CD14-positive monocyte (primary cell): ENCODE measurements around the gene DCTD. TPM values are rescaled to one million over a fixed set of nuclear protein-coding genes. Genes with fewer than 3 reads are reported as not detected.

Source experiments
- DNase-seq, 3 donors: peaks; one replicate each; pipeline ENCODE4 v3.0.0-alpha.2; 2011 to 2022
- H2AFZ ChIP-seq: 2 replicates; pipeline ENCODE4 v1.6.0; 2012; ENCODE audit warnings: mild to moderate bottlenecking, low read depth, low read length, inconsistent platforms; ENCODE audit not compliant: insufficient read depth, poor library complexity, severe bottlenecking
- H3K27ac ChIP-seq, 2 donors: 1 replicate in 1 of 2; 2 replicates in 1 of 2; pipeline ENCODE4 v1.5.1; 2012 to 2013; ENCODE audit warnings: low read length in 2 of 2, control low read depth in 1 of 2, inconsistent platforms in 1 of 2, low read depth in 1 of 2, mild to moderate bottlenecking in 1 of 2
- H3K27me3 ChIP-seq, 2 donors: one replicate each; pipeline versions ENCODE4 v1.6.0 to v1.6.1; 2011 to 2013; ENCODE audit warnings: low read length in 2 of 2; ENCODE audit not compliant: control insufficient read depth in 2 of 2, insufficient read depth in 2 of 2
- H3K36me3 ChIP-seq, 2 donors: replicated peaks in 1 of 2; 1 replicate in 1 of 2; 2 replicates in 1 of 2; pipeline versions ENCODE4 v1.5.1 to v1.6.1; 2012 to 2013; ENCODE audit warnings: low read length in 2 of 2, control low read depth in 1 of 2, inconsistent platforms in 1 of 2, mild to moderate bottlenecking in 1 of 2; ENCODE audit not compliant: insufficient read depth in 2 of 2, control insufficient read depth in 1 of 2
- H3K4me1 ChIP-seq, 2 donors: 1 replicate in 1 of 2; 2 replicates in 1 of 2; pipeline versions ENCODE4 v1.5.1 to v1.6.1; 2012 to 2013; ENCODE audit warnings: low read length in 2 of 2, control low read depth in 1 of 2, inconsistent platforms in 1 of 2, mild to moderate bottlenecking in 1 of 2, moderate library complexity in 1 of 2; ENCODE audit not compliant: insufficient read depth in 2 of 2, control insufficient read depth in 1 of 2
- H3K4me2 ChIP-seq: replicated peaks from 2 replicates; pipeline ENCODE3; 2012; ENCODE audit warnings: low read length, moderate library complexity, mild to moderate bottlenecking; ENCODE audit not compliant: poor library complexity, severe bottlenecking; ENCODE audit errors: extremely low read depth
- H3K4me3 ChIP-seq, 3 experiments: fragments of 200-600 bp in 1 of 3; sonication (generic) in 1 of 3; replicated peaks in 1 of 3; 1 replicate in 2 of 3; 2 replicates in 1 of 3; pipeline ENCODE4 v1.5.1; 2011 to 2013; ENCODE audit warnings: low read length in 3 of 3, mild to moderate bottlenecking in 3 of 3, control low read depth in 2 of 3, low read depth in 2 of 3, inconsistent platforms in 1 of 3, moderate library complexity in 1 of 3
- H3K79me2 ChIP-seq: 2 replicates; pipeline ENCODE4 v1.6.0; 2012; ENCODE audit warnings: mild to moderate bottlenecking, control low read depth, inconsistent platforms, low read length, moderate library complexity; ENCODE audit not compliant: insufficient read depth
- H3K9ac ChIP-seq: 2 replicates; pipeline ENCODE4 v1.6.0; 2017; ENCODE audit warnings: low read length, mild to moderate bottlenecking; ENCODE audit not compliant: insufficient read depth, poor library complexity, severe bottlenecking
- H3K9me3 ChIP-seq, 2 donors: replicated peaks in 1 of 2; 1 replicate in 1 of 2; 2 replicates in 1 of 2; pipeline versions ENCODE4 v1.5.1 to v1.6.1; 2012 to 2013; ENCODE audit warnings: low read length in 2 of 2, control low read depth in 1 of 2; ENCODE audit not compliant: control insufficient read depth in 1 of 2, insufficient read depth in 1 of 2
- H4K20me1 ChIP-seq: 2 replicates; pipeline ENCODE4 v1.6.0; 2012; ENCODE audit warnings: mild to moderate bottlenecking, low read length, control low read depth, moderate library complexity; ENCODE audit not compliant: insufficient read depth
- H3K27ac Mint-ChIP-seq, 7 donors: one replicate each; pipeline ENCODE4 v1.8.0; 2020; ENCODE audit warnings: mild to moderate bottlenecking in 7 of 7, mixed read lengths in 7 of 7, moderate library complexity in 6 of 7, inconsistent platforms in 2 of 7
- H3K27me3 Mint-ChIP-seq, 3 donors: one replicate each; pipeline ENCODE4 v1.8.0; 2021 to 2022; ENCODE audit warnings: low read depth in 3 of 3, mild to moderate bottlenecking in 3 of 3, mixed read lengths in 3 of 3, moderate library complexity in 3 of 3, inconsistent platforms in 1 of 3
- H3K36me3 Mint-ChIP-seq, 2 donors: one replicate each; pipeline ENCODE4 v1.8.0; 2020; ENCODE audit warnings: mixed read lengths in 2 of 2, inconsistent platforms in 1 of 2, mild to moderate bottlenecking in 1 of 2
- H3K4me1 Mint-ChIP-seq: one replicate; pipeline ENCODE4 v1.8.0; 2020; ENCODE audit warnings: mild to moderate bottlenecking, mixed read lengths
- H3K4me3 Mint-ChIP-seq, 2 donors: one replicate each; pipeline ENCODE4 v1.8.0; 2020; ENCODE audit warnings: mild to moderate bottlenecking in 2 of 2, mixed read lengths in 2 of 2, moderate library complexity in 1 of 2
- H3K9me3 Mint-ChIP-seq, 7 donors: one replicate each; pipeline ENCODE4 v1.8.0; 2020 to 2022; ENCODE audit warnings: mixed read lengths in 7 of 7, mild to moderate bottlenecking in 6 of 7, moderate library complexity in 6 of 7, inconsistent platforms in 2 of 7
- WGBS: methylation state at CpG from one replicate; pipeline ENCODE4 v1.1.5; 2013; ENCODE audit warnings: missing lambda C conversion rate; ENCODE audit not compliant: insufficient coverage; 5-methylcytosine and 5-hydroxymethylcytosine counted together
- intact Hi-C, 2 donors: fragments of 100-400 bp; cut with micrococcal nuclease; formaldehyde crosslinking; loops; one replicate each; pipeline versions ENCODE4 v1.15.0 to v1.15.1; 2023
- polyA plus RNA-seq, 3 donors: library from polyadenylated mRNA; depleted of rRNA in 1 of 3; unstranded in 2 of 3; stranded (reverse) in 1 of 3; fragments of 300-500 nt in 2 of 3; fragments of >200 nt in 1 of 3; fragmentation: Illumina TruSeq in 2 of 3; gene quantifications; 1 replicate in 2 of 3; 2 replicates in 1 of 3; pipeline ENCODE4 v1.2.3, GENCODE V29; 2012 to 2021
- TF ChIP-seq, protein P1 (sequence below): fragments of 200-600 bp; IDR thresholded peaks from one replicate; pipeline ENCODE4 v1.8.0; 2022; ENCODE audit warnings: antibody characterized with exemption, mild to moderate bottlenecking

DCTD gene
- polyA plus RNA-seq, 3 donors, result 45.8 to 49.9 (median 47.8) TPM

GRCh38 chr4:182894681-182895275 is 22.4 kb downstream of the DCTD start:
- Histone ChIP-seq H3K27me3 (no peaks in the 10 kb centered on the region), H3K4me3 (no peak overlapping the region), H3K36me3 (peaks cover 64 to 93% of the 10 kb centered on the region in 2 donors), H3K9me3 (no peaks in the 10 kb centered on the region), H2AFZ (no peak overlapping the region), H3K27ac (no peak overlapping the region), H3K4me2 (no peak overlapping the region), H3K79me2 (no peaks in the 10 kb centered on the region), H3K9ac (no peak overlapping the region), H3K4me1 (no peaks in the 10 kb centered on the region), H4K20me1 (no peaks in the 10 kb centered on the region)
- no peak overlapping the region for H3K4me3 Mint-ChIP-seq
- peaks cover 85 to 94% of the 10 kb centered on the region in 2 donors for H3K36me3 Mint-ChIP-seq
- H3K4me1 Mint-ChIP-seq, result no peaks in the 10 kb centered on the region
- no peaks in the 10 kb centered on the region for H3K27me3 Mint-ChIP-seq
- TF ChIP-seq, protein P1, sequence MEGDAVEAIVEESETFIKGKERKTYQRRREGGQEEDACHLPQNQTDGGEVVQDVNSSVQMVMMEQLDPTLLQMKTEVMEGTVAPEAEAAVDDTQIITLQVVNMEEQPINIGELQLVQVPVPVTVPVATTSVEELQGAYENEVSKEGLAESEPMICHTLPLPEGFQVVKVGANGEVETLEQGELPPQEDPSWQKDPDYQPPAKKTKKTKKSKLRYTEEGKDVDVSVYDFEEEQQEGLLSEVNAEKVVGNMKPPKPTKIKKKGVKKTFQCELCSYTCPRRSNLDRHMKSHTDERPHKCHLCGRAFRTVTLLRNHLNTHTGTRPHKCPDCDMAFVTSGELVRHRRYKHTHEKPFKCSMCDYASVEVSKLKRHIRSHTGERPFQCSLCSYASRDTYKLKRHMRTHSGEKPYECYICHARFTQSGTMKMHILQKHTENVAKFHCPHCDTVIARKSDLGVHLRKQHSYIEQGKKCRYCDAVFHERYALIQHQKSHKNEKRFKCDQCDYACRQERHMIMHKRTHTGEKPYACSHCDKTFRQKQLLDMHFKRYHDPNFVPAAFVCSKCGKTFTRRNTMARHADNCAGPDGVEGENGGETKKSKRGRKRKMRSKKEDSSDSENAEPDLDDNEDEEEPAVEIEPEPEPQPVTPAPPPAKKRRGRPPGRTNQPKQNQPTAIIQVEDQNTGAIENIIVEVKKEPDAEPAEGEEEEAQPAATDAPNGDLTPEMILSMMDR, result no peak
- DNase-seq, result no peak
- H3K9me3 Mint-ChIP-seq, result peaks cover 0 to 2% (median 0%) of the 10 kb centered on the region in 7 donors
- peak overlapping the region in 1 of 7 donors; percentile 6 for H3K27ac Mint-ChIP-seq
- 99% methylated on average over 15 of the region's 18 CpGs for WGBS
- intact Hi-C loops, result no loop called here

DNA sequence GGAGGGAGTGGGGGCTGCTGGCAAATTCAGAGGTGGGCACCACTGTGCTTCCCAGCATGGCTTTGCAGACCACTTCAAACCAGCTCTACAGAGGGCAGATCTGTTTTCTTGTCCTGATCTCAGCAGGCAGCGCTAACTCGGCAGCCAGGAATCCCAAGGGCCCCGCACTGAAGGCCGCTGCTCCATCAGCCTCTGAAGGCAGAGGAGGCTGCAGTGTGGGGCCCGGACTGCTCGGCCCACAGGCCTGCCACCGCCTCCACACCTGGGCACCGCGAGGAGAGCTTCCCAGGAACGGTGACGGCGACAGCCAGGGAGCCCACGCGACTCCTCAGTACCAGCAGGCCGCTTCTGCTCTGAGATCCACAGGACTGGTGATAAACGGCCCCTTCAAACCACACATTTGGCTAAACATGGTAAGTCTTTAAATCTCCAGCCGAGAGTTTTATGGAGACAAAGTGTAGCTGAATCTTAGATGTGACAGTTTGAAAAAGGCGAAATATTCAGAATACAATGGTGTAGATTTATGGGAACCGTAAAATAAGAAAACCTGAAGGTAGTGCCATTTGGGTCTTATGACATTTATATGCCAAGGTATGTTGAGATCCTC is 23.6 kb downstream of the DCTD start:
- H3K9ac ChIP-seq, result no peak overlapping the region
- no peaks in the 10 kb centered on the region for H3K79me2 ChIP-seq
- peak overlapping the region in 1 of 7 donors; percentile 15 for H3K27ac Mint-ChIP-seq
- no peaks in the 10 kb centered on the region for H4K20me1 ChIP-seq
- no peak overlapping the region for H3K4me2 ChIP-seq
- H3K4me3 Mint-ChIP-seq, result no peak overlapping the region
- TF ChIP-seq, protein P1, result no peak
- no peaks in the 10 kb centered on the region for H3K9me3 ChIP-seq
- intact Hi-C loops, result no loop called here
- no peak for DNase-seq
- no peaks in the 10 kb centered on the region for H3K4me1 ChIP-seq
- no peak overlapping the region for H3K4me3 ChIP-seq
- WGBS, result over 99% methylated on average over 10 of the region's 19 CpGs
- H3K36me3 ChIP-seq, result peaks cover 72 to 94% of the 10 kb centered on the region in 2 donors
- no peaks in the 10 kb centered on the region for H3K27me3 Mint-ChIP-seq
- no peak overlapping the region for H3K27ac ChIP-seq
- H2AFZ ChIP-seq, result no peak overlapping the region
- H3K4me1 Mint-ChIP-seq, result no peaks in the 10 kb centered on the region
- peaks cover 87 to 94% of the 10 kb centered on the region in 2 donors for H3K36me3 Mint-ChIP-seq
- peaks cover 0 to 2% (median 0%) of the 10 kb centered on the region in 7 donors for H3K9me3 Mint-ChIP-seq
- no peaks in the 10 kb centered on the region for H3K27me3 ChIP-seq
